ENCODE measurements around the gene MGA.

The MGA gene

GRCh38 chr15:41650806-41651205 lies 9.4 kb upstream of the MGA start:
- no peak overlapping the region for H2BK15ac ChIP-seq (replicated peaks; ENCODE audit: low read depth)
- no peak overlapping the region for H3K27ac ChIP-seq (ENCODE audit: low read depth, low read length)
- no peaks in the 10 kb centered on the region for H3K4me1 ChIP-seq (ENCODE audit: control insufficient read depth, low read depth, low read length)
- H2BK5ac ChIP-seq (ENCODE audit: low read length): no peak overlapping the region
- no peak for DNase-seq
- no peak overlapping the region for H3K23ac ChIP-seq (ENCODE audit: low read length)
- no peaks in the 10 kb centered on the region for H3K79me1 ChIP-seq (ENCODE audit: low read length)
- H2AK5ac ChIP-seq (ENCODE audit: low read length): no peak overlapping the region
- no peak overlapping the region for H3K56ac ChIP-seq (ENCODE audit: low read length)
- H3K18ac ChIP-seq (ENCODE audit: low read length): no peak overlapping the region
- H3K4me3 ChIP-seq (ENCODE audit: low read length): no peak overlapping the region
- no peak overlapping the region for H3K9ac ChIP-seq (ENCODE audit: low read length)
- no peaks in the 10 kb centered on the region for H3K79me2 ChIP-seq (ENCODE audit: control insufficient read depth, insufficient read depth, low read length)
- no peaks in the 10 kb centered on the region for H3K36me3 ChIP-seq (ENCODE audit: control insufficient read depth, insufficient read depth, low read length)
- H3K4ac ChIP-seq (ENCODE audit: low read depth, low read length): no peak overlapping the region
- H4K5ac ChIP-seq (ENCODE audit: low read length): no peak overlapping the region
- no peaks in the 10 kb centered on the region for H3K27me3 ChIP-seq (ENCODE audit: insufficient read depth, low read length, poor library complexity)
- H4K8ac ChIP-seq (ENCODE audit: low read depth, low read length): no peak overlapping the region
- WGBS (ENCODE audit: extremely low coverage, insufficient coverage, low lambda C conversion rate): no CpG with 5 or more reads among the region's 1 CpG
- H3K4me2 ChIP-seq (ENCODE audit: low read length): no peak overlapping the region
- no peak overlapping the region for H2BK120ac ChIP-seq (ENCODE audit: low read depth, low read length)

- H3K18ac ChIP-seq (ENCODE audit: low read length): no peak overlapping the region
- H2BK15ac ChIP-seq (replicated peaks; ENCODE audit: low read depth): no peak overlapping the region
- H3K56ac ChIP-seq (ENCODE audit: low read length): no peak overlapping the region
- H3K9ac ChIP-seq (ENCODE audit: low read length): no peak overlapping the region
- no peaks in the 10 kb centered on the region for H3K36me3 ChIP-seq (ENCODE audit: control insufficient read depth, insufficient read depth, low read length)
- no peak overlapping the region for H3K27ac ChIP-seq (ENCODE audit: low read depth, low read length)
- no CpG with 5 or more reads among the region's 1 CpG for WGBS (ENCODE audit: extremely low coverage, insufficient coverage, low lambda C conversion rate)
- H4K5ac ChIP-seq (ENCODE audit: low read length): no peak overlapping the region
- no peak overlapping the region for H2BK120ac ChIP-seq (ENCODE audit: low read depth, low read length)
- no peaks in the 10 kb centered on the region for H3K79me1 ChIP-seq (ENCODE audit: low read length)
- no peak overlapping the region for H4K8ac ChIP-seq (ENCODE audit: low read depth, low read length)
- H3K23ac ChIP-seq (ENCODE audit: low read length): no peak overlapping the region
- no peak overlapping the region for H3K4me3 ChIP-seq (ENCODE audit: low read length)
- no peaks in the 10 kb centered on the region for H3K27me3 ChIP-seq (ENCODE audit: insufficient read depth, low read length, poor library complexity)
- H2AK5ac ChIP-seq (ENCODE audit: low read length): no peak overlapping the region
- no peaks in the 10 kb centered on the region for H3K79me2 ChIP-seq (ENCODE audit: control insufficient read depth, insufficient read depth, low read length)
- no peak overlapping the region for H2BK5ac ChIP-seq (ENCODE audit: low read length)
- no peaks in the 10 kb centered on the region for H3K4me1 ChIP-seq (ENCODE audit: control insufficient read depth, low read depth, low read length)
- DNase-seq: no peak
- no peak overlapping the region for H3K4me2 ChIP-seq (ENCODE audit: low read length)
- H3K4ac ChIP-seq (ENCODE audit: low read depth, low read length): no peak overlapping the region
These were observed 8.8 kb upstream of the MGA start for GRCh38 chr15:41651373-41651772.

GRCh38 chr15:41653760-41654159 lies 6.4 kb upstream of the MGA start:
- no CpG with 5 or more reads among the region's 3 CpGs for WGBS (ENCODE audit: extremely low coverage, insufficient coverage, low lambda C conversion rate)
- H3K4me3 ChIP-seq (ENCODE audit: low read length): no peak overlapping the region
- no peaks in the 10 kb centered on the region for H3K79me1 ChIP-seq (ENCODE audit: low read length)
- peaks cover under 1% of the 10 kb centered on the region for H3K27me3 ChIP-seq (ENCODE audit: insufficient read depth, low read length, poor library complexity)
- H3K4ac ChIP-seq (ENCODE audit: low read depth, low read length): no peak overlapping the region
- H3K36me3 ChIP-seq (ENCODE audit: control insufficient read depth, insufficient read depth, low read length): no peaks in the 10 kb centered on the region
- no peak overlapping the region for H3K9ac ChIP-seq (ENCODE audit: low read length)
- H3K56ac ChIP-seq (ENCODE audit: low read length): no peak overlapping the region
- no peak overlapping the region for H3K23ac ChIP-seq (ENCODE audit: low read length)
- no peak overlapping the region for H2BK15ac ChIP-seq (replicated peaks; ENCODE audit: low read depth)
- H2BK120ac ChIP-seq (ENCODE audit: low read depth, low read length): no peak overlapping the region
- no peak overlapping the region for H3K18ac ChIP-seq (ENCODE audit: low read length)
- no peaks in the 10 kb centered on the region for H3K4me1 ChIP-seq (ENCODE audit: control insufficient read depth, low read depth, low read length)
- H3K4me2 ChIP-seq (ENCODE audit: low read length): no peak overlapping the region
- H2BK5ac ChIP-seq (ENCODE audit: low read length): no peak overlapping the region
- H3K27ac ChIP-seq (ENCODE audit: low read depth, low read length): no peak overlapping the region
- H2AK5ac ChIP-seq (ENCODE audit: low read length): no peak overlapping the region
- H4K5ac ChIP-seq (ENCODE audit: low read length): no peak overlapping the region
- no peak for DNase-seq
- H4K8ac ChIP-seq (ENCODE audit: low read depth, low read length): no peak overlapping the region
- H3K79me2 ChIP-seq (ENCODE audit: control insufficient read depth, insufficient read depth, low read length): no peaks in the 10 kb centered on the region

- peaks cover 4% of the 10 kb centered on the region for H3K27me3 ChIP-seq (ENCODE audit: insufficient read depth, low read length, poor library complexity)
- no peaks in the 10 kb centered on the region for H3K36me3 ChIP-seq (ENCODE audit: control insufficient read depth, insufficient read depth, low read length)
- no peak overlapping the region for H3K4ac ChIP-seq (ENCODE audit: low read depth, low read length)
- H3K4me1 ChIP-seq (ENCODE audit: control insufficient read depth, low read depth, low read length): no peaks in the 10 kb centered on the region
- H4K8ac ChIP-seq (ENCODE audit: low read depth, low read length): no peak overlapping the region
- no peak overlapping the region for H3K56ac ChIP-seq (ENCODE audit: low read length)
- H3K27ac ChIP-seq (ENCODE audit: low read depth, low read length): no peak overlapping the region
- no peak overlapping the region for H2BK15ac ChIP-seq (replicated peaks; ENCODE audit: low read depth)
- H2BK120ac ChIP-seq (ENCODE audit: low read depth, low read length): no peak overlapping the region
- H3K9ac ChIP-seq (ENCODE audit: low read length): no peak overlapping the region
- no peak overlapping the region for H2BK5ac ChIP-seq (ENCODE audit: low read length)
- no peak for DNase-seq
- no CpG with 5 or more reads among the region's 4 CpGs for WGBS (ENCODE audit: extremely low coverage, insufficient coverage, low lambda C conversion rate)
- no peak overlapping the region for H3K4me2 ChIP-seq (ENCODE audit: low read length)
- no peaks in the 10 kb centered on the region for H3K79me2 ChIP-seq (ENCODE audit: control insufficient read depth, insufficient read depth, low read length)
- no peak overlapping the region for H4K5ac ChIP-seq (ENCODE audit: low read length)
- no peak overlapping the region for H3K18ac ChIP-seq (ENCODE audit: low read length)
- H3K79me1 ChIP-seq (ENCODE audit: low read length): no peaks in the 10 kb centered on the region
- no peak overlapping the region for H3K23ac ChIP-seq (ENCODE audit: low read length)
- no peak overlapping the region for H3K4me3 ChIP-seq (ENCODE audit: low read length)
- no peak overlapping the region for H2AK5ac ChIP-seq (ENCODE audit: low read length)
These were observed 4.5 kb upstream of the MGA start for GRCh38 chr15:41655716-41656115.

DNA sequence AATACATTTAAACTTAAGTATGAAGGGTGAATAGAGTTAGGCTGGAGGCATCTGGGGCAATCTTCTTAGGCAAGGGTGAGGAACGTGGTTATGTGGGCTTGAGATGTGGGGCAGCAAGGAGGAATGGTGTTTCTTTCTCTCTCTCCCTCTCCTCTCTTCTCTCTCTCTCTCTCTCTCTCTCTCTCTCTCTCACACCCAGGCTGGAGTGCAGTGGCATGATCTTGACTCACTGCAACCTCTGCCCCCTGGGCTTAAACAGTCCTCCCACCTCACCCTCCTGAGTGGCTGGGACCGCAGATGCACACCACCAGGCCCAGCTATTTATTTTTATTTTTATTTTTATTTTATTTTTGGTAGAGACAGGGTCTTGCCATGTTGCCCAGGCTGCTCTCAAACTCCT lies 4.0 kb upstream of the MGA start:
- Histone ChIP-seq H4K8ac (ENCODE audit: low read depth, low read length) (no peak overlapping the region), H3K27me3 (ENCODE audit: insufficient read depth, low read length, poor library complexity) (peaks cover 4% of the 10 kb centered on the region), H3K18ac (ENCODE audit: low read length) (no peak overlapping the region), H4K5ac (ENCODE audit: low read length) (no peak overlapping the region), H2AK5ac (ENCODE audit: low read length) (no peak overlapping the region), H3K36me3 (ENCODE audit: control insufficient read depth, insufficient read depth, low read length) (no peaks in the 10 kb centered on the region), H3K9ac (ENCODE audit: low read length) (no peak overlapping the region), H3K4me2 (ENCODE audit: low read length) (no peak overlapping the region), H3K23ac (ENCODE audit: low read length) (no peak overlapping the region), H3K56ac (ENCODE audit: low read length) (no peak overlapping the region), H3K79me2 (ENCODE audit: control insufficient read depth, insufficient read depth, low read length) (no peaks in the 10 kb centered on the region), H2BK120ac (ENCODE audit: low read depth, low read length) (no peak overlapping the region), H3K4ac (ENCODE audit: low read depth, low read length) (no peak overlapping the region), H3K27ac (ENCODE audit: low read depth, low read length) (no peak overlapping the region), H3K4me3 (ENCODE audit: low read length) (no peak overlapping the region), H2BK15ac (replicated peaks; ENCODE audit: low read depth) (no peak overlapping the region), H3K79me1 (ENCODE audit: low read length) (peaks cover 2% of the 10 kb centered on the region), H3K4me1 (ENCODE audit: control insufficient read depth, low read depth, low read length) (no peaks in the 10 kb centered on the region), H2BK5ac (ENCODE audit: low read length) (no peak overlapping the region)
- no CpG with 5 or more reads among the region's 2 CpGs for WGBS (ENCODE audit: extremely low coverage, insufficient coverage, low lambda C conversion rate)
- DNase-seq: no peak

GRCh38 chr15:41658689-41659088 lies 1.5 kb upstream of the MGA start:
- no CpG with 5 or more reads among the region's 1 CpG for WGBS (ENCODE audit: extremely low coverage, insufficient coverage, low lambda C conversion rate)
- no peak overlapping the region for H3K23ac ChIP-seq (ENCODE audit: low read length)
- H2AK5ac ChIP-seq (ENCODE audit: low read length): no peak overlapping the region
- no peak overlapping the region for H2BK5ac ChIP-seq (ENCODE audit: low read length)
- peaks cover 2% of the 10 kb centered on the region for H3K4me1 ChIP-seq (ENCODE audit: control insufficient read depth, low read depth, low read length)
- H4K8ac ChIP-seq (ENCODE audit: low read depth, low read length): no peak overlapping the region
- H3K4me2 ChIP-seq (ENCODE audit: low read length): no peak overlapping the region
- H3K79me1 ChIP-seq (ENCODE audit: low read length): peaks cover 8% of the 10 kb centered on the region
- no peak overlapping the region for H3K9ac ChIP-seq (ENCODE audit: low read length)
- H3K79me2 ChIP-seq (ENCODE audit: control insufficient read depth, insufficient read depth, low read length): peaks cover 10% of the 10 kb centered on the region
- H2BK15ac ChIP-seq (replicated peaks; ENCODE audit: low read depth): no peak overlapping the region
- no peak overlapping the region for H3K27ac ChIP-seq (ENCODE audit: low read depth, low read length)
- H3K18ac ChIP-seq (ENCODE audit: low read length): no peak overlapping the region
- H3K4me3 ChIP-seq (ENCODE audit: low read length): no peak overlapping the region
- H3K27me3 ChIP-seq (ENCODE audit: insufficient read depth, low read length, poor library complexity): peaks cover 4% of the 10 kb centered on the region
- no peak overlapping the region for H3K4ac ChIP-seq (ENCODE audit: low read depth, low read length)
- no peak overlapping the region for H2BK120ac ChIP-seq (ENCODE audit: low read depth, low read length)
- DNase-seq: no peak
- no peaks in the 10 kb centered on the region for H3K36me3 ChIP-seq (ENCODE audit: control insufficient read depth, insufficient read depth, low read length)
- no peak overlapping the region for H4K5ac ChIP-seq (ENCODE audit: low read length)
- H3K56ac ChIP-seq (ENCODE audit: low read length): no peak overlapping the region
